GM21367 (cell line): ENCODE data around the gene DNAJB1.
"Not testable (repeated sequence)": the region's sequence is repeated elsewhere in the genome, so short reads cannot be mapped to it uniquely, and the experiment has no call there.

Source experiments
- ATAC-seq: cut with Tn5 transposase; IDR thresholded peaks from one replicate; pipeline ENCODE4 v1.9.1; 2021; ENCODE audit not compliant: unreplicated experiment

Gene DNAJB1

GRCh38 chr19:14525729-14526128 is 7.5 kb upstream of the DNAJB1 start:
- no peak for ATAC-seq

GRCh38 chr19:14520543-14520942 is 2.3 kb upstream of the DNAJB1 start:
- ATAC-seq, result no peak

- no peak for ATAC-seq
Measured at GRCh38 chr19:14519860-14520407, 1.7 kb upstream of the DNAJB1 start.

- no peak for ATAC-seq
Measured at GRCh38 chr19:14519245-14519859, 1.2 kb upstream of the DNAJB1 start.

- ATAC-seq, result peak; percentile 0
Measured at GRCh38 chr19:14517446-14517839, 754 bp downstream of the DNAJB1 start.

GRCh38 chr19:14516746-14517438 is 1.3 kb downstream of the DNAJB1 start:
- no peak for ATAC-seq

- ATAC-seq, result no peak
Measured at GRCh38 chr19:14516048-14516534, 2.1 kb downstream of the DNAJB1 start.

- ATAC-seq, result no peak
Measured at GRCh38 chr19:14515501-14516047, 2.6 kb downstream of the DNAJB1 start.

- no peak for ATAC-seq
Measured at GRCh38 chr19:14514215-14514863, 3.9 kb downstream of the DNAJB1 start.

GRCh38 chr19:14512406-14512961 is 5.7 kb downstream of the DNAJB1 start:
- ATAC-seq, result no peak

- ATAC-seq, result no peak
Measured at GRCh38 chr19:14511229-14511593, 7.0 kb downstream of the DNAJB1 start.

GRCh38 chr19:14510311-14511228 is 7.6 kb downstream of the DNAJB1 start:
- ATAC-seq, result no peak

- ATAC-seq, result no peak
Measured at GRCh38 chr19:14507704-14508542, 10.3 kb downstream of the DNAJB1 start.

- ATAC-seq, result no peak
Measured at GRCh38 chr19:14505488-14506239, 12.5 kb downstream of the DNAJB1 start.

GRCh38 chr19:14504575-14504974 is 13.6 kb downstream of the DNAJB1 start:
- ATAC-seq, result not testable (repeated sequence)

- ATAC-seq, result no peak
Measured at GRCh38 chr19:14503285-14503684, 14.9 kb downstream of the DNAJB1 start.

GRCh38 chr19:14502334-14503092 is 15.7 kb downstream of the DNAJB1 start:
- no peak for ATAC-seq
